HG03175 (cell line): ENCODE results near the gene WWOX.
"Not testable (repeated sequence)": the region's sequence is repeated elsewhere in the genome, so short reads cannot be mapped to it uniquely, and the experiment has no call there.

ENCODE experiments used
- ATAC-seq: cut with Tn5 transposase; IDR thresholded peaks from one replicate; pipeline ENCODE4 v1.9.1; 2021; ENCODE audit warnings: mild to moderate bottlenecking, moderate library complexity; ENCODE audit not compliant: unreplicated experiment

The WWOX gene

DNA sequence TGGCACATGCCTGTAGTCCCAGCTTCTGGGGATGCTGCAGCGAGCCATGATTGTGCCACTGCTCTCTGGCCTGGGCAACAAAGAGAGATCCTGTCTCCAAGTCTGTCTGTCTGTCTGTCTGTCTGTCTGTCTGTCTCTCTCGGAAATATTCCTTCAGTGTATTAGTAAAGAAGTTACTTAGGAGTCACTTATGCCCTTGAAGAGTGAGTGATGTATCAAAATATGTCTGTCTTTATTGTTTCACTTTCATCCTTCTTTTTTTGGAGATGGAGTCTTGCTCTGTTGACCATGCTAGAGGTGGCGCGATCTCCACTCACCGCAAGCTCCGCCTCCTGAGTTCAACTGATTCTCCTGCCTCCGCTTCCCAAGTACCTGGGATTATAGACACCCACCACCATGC lies 410.5 kb downstream of the WWOX start:
- no peak for ATAC-seq

- no peak for ATAC-seq
Measured at GRCh38 chr16:78510496-78510895, 411.0 kb downstream of the WWOX start.

DNA sequence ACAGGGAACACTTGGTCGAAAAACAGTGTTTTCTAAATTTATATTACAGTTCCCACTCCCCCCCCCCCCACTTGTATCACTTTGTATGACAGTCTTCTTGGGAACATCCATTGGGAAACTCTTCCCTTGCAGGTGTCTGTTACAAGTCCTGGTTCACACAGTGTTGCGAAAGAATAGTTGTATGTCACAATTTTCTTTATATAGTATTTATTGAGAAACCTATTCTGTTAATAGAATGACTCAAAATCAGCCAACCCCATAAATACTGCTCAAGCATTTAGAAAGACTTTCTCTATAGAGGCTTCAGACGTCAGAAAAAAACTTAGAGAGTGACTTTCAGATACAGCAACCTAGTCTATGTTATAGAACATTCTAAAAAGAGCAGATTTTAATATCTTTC lies 414.4 kb downstream of the WWOX start:
- ATAC-seq = no peak

- not testable (repeated sequence) for ATAC-seq
Measured at GRCh38 chr16:78514888-78515287, 415.4 kb downstream of the WWOX start.

DNA sequence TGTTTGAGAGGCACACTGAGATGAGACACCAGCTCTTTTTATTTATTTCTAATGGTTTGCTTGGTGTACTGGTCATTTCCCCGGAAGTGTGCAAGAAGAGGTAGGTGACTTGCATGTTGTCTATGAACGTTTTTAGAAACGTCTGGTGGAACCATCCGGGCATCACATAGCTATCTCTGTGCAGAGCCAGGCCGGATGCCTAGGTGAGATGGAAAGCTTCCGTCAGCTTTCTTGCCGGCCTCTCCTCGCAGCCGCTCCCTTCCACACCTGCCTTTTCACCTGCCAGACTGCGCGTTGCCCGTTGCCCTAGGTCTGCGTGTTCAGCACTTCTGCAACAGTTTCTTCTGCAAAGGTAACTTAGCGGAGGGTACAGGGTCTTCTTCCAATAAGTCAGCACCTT lies 416.0 kb downstream of the WWOX start:
- ATAC-seq = no peak

- no peak for ATAC-seq
Measured at GRCh38 chr16:78516006-78516736, 416.7 kb downstream of the WWOX start.

- no peak for ATAC-seq
Measured at GRCh38 chr16:78519896-78520295, 420.4 kb downstream of the WWOX start.

GRCh38 chr16:78520470-78520869 lies 421.0 kb downstream of the WWOX start:
- ATAC-seq = no peak

GRCh38 chr16:78522327-78522726 lies 422.9 kb downstream of the WWOX start:
- peak; percentile 91 for ATAC-seq

DNA sequence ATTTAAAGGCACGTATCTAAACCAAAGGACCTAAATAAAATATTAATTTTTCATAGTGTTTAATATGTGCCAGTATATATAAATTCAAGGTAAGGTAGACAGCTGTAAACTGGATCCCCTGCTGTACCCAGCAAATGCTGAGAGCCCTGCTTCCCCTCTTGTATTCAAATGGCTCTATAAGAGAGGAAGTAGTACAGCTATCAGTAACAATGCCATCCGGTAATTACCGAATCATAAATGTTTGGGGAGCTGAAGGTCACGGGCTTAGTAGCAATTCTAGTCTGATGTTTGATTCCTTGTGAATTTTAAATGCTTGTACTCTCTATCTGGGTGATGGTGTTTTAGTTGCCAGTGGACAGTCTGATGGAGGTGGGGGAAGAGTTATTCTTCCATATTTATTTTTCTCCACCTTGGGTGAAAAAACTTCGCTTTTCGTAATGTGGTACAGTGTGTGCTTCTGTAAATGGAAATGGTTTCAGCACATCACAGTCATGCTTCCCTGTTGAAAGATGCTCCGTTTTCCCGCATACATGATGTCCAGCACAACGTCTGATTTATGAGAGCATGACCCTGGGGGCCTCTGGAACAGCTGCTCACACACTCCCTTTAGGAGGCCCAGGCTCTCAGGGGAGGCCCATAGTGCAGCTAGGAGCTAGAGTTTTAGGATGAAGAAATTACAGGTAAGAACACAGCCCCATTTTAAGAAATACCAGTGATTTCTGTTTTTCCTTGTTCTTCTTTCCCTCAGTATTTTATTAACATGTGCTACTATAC lies 423.9 kb downstream of the WWOX start:
- peak; percentile 42 for ATAC-seq

GRCh38 chr16:78524066-78524595 lies 424.7 kb downstream of the WWOX start:
- ATAC-seq = no peak

- no peak for ATAC-seq
Measured at GRCh38 chr16:78528265-78528664, 428.8 kb downstream of the WWOX start.

- no peak for ATAC-seq
Measured at GRCh38 chr16:78529881-78530280, 430.4 kb downstream of the WWOX start.

DNA sequence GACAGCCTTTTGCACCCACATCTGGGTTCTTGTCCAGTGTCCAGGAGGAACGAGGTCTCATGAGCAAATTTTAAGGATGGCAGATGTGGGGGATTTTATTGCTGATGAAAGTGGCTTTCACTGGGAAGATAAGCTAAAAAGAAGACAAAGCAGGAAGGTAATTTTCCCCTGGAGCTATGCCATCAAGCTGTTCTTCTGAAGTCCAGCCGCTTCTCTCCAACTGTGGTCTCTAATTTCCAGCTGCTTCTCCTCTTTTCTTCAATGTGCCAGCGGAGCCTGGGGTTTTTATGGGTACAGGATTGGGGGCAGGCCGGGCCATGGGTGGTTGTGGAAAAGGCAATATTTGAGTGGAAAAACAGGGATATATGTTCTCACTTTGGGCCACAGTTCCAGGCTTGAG lies 430.8 kb downstream of the WWOX start:
- no peak for ATAC-seq

GRCh38 chr16:78535098-78535497 lies 435.6 kb downstream of the WWOX start:
- ATAC-seq = no peak

- no peak for ATAC-seq
Measured at GRCh38 chr16:78537511-78537910, 438.1 kb downstream of the WWOX start.

DNA sequence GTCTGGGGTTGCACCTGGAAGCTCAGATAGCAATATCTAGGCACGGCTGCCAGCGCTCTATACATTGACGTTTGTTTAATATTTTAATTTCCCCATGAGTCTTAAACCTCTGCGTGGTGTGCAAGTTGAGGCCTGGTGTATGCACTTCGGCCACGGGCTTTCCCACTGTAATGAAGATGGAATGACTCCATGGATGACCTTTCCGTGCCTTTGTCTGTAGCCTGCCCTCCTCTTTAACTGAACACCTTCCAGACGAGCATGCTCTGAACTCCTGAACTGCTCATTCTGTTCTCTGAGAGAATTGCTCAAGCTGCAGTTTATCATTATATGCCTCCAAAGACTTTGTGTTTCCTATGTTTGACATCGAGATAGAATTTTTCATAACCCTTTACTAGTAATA lies 438.8 kb downstream of the WWOX start:
- no peak for ATAC-seq

- ATAC-seq = no peak
Measured at GRCh38 chr16:78538919-78539318, 439.5 kb downstream of the WWOX start.

DNA sequence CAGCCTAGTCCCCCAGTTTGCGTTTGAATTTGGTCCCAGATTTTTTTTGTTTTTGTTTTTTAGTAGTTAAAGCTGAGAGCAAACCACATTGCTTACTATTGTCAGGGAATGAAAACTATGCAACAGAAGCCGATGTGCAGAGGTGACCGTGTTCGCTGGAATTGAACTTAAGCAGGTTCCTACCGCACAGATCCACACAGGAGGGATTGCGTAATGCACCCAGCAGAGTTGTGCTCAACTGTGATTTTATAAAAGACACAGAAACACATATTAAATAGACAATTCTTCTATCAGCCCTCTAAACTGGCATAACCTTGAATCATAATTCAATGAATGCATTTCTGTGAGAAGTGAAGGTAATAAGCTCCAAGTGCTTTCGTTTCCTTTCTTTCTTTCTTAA lies 443.0 kb downstream of the WWOX start:
- no peak for ATAC-seq

GRCh38 chr16:78543023-78543422 lies 443.6 kb downstream of the WWOX start:
- ATAC-seq = no peak

DNA sequence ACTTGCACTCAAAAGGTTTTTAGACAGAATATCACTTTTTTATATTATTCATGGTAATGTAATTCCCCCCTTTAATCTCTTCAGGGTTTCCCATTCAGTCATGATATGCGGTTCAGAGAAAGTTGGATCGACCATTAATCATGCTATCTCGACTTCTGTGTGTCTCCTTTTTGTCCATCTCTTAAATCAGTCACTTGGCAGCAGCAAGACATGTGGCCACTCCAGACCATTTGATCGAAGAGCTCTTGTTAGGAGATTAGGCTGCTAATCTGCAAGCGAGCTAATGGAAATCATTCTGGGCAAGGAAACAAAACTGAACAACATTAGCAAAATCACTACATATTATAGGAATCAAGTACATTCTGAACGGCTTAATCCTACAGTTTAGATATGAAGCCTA lies 449.9 kb downstream of the WWOX start:
- no peak for ATAC-seq

- ATAC-seq = no peak
Measured at GRCh38 chr16:78551487-78552085, 452.1 kb downstream of the WWOX start.
